Choroid plexus epithelial cell (primary cell): ENCODE measurements around the gene KCNH6.

Source experiments
- DNase-seq: peaks from one replicate; pipeline ENCODE4 v3.0.0-alpha.2; 2010; ENCODE audit warnings: low read depth
- H3K4me3 ChIP-seq: 2 replicates; pipeline ENCODE4 v1.5.1; 2011; ENCODE audit warnings: low read depth, mild to moderate bottlenecking, control low read depth, low read length, moderate library complexity
- CTCF ChIP-seq: conservative IDR thresholded peaks from 2 replicates; pipeline ENCODE4 v1.5.1; 2011; ENCODE audit warnings: low read depth, mild to moderate bottlenecking, control low read depth, inconsistent platforms, low read length, moderate library complexity

The KCNH6 gene

GRCh38 chr17:63523253-63523855 is at the start of gene KCNH6:
TSS of gene KCNH6 (plus strand) at chr17:63523358. CDS start at chr17:63523414, 56 bp downstream.
- peak within 1 kb of the TSS; percentile 24 for H3K4me3 ChIP-seq
- no peak for DNase-seq
- TF ChIP-seq CTCF: no peak

- TF ChIP-seq CTCF: no peak
- DNase-seq: peak; percentile 53
- no peak overlapping the region for H3K4me3 ChIP-seq
Measured at GRCh38 chr17:63474174-63474573, 49.0 kb upstream of the KCNH6 start.

GRCh38 chr17:63474586-63475460 is 48.3 kb upstream of the KCNH6 start:
- no peak for TF ChIP-seq CTCF
- no peak overlapping the region for H3K4me3 ChIP-seq
- DNase-seq: no peak

GRCh38 chr17:63475491-63476412 is 47.4 kb upstream of the KCNH6 start:
- DNase-seq: no peak
- H3K4me3 ChIP-seq: no peak overlapping the region
- no peak for TF ChIP-seq CTCF

GRCh38 chr17:63476459-63476853 is 46.7 kb upstream of the KCNH6 start:
- no peak for DNase-seq
- peak overlapping the region; percentile 55 for H3K4me3 ChIP-seq
- no peak for TF ChIP-seq CTCF

GRCh38 chr17:63476854-63477479 is 46.2 kb upstream of the KCNH6 start, which contains the start of gene ACE:
TSS of gene ACE (plus strand) at chr17:63477061. CDS start at chr17:63477095, 34 bp downstream.
- H3K4me3 ChIP-seq: peak within 1 kb of the TSS; percentile 55
- DNase-seq: peak; percentile 33
- TF ChIP-seq CTCF: no peak
